GM19372 (cell line): ENCODE results near the gene HNF1B.

Source experiments
- ATAC-seq: cut with Tn5 transposase; IDR thresholded peaks from one replicate; pipeline ENCODE4 v1.9.1; 2021; ENCODE audit warnings: mild to moderate bottlenecking, low read depth, moderate library complexity; ENCODE audit not compliant: unreplicated experiment

The HNF1B gene

GRCh38 chr17:37737081-37737480 is 7.8 kb downstream of the HNF1B start:
- no peak for ATAC-seq

GRCh38 chr17:37736428-37736827 is 8.4 kb downstream of the HNF1B start:
- no peak for ATAC-seq

DNA sequence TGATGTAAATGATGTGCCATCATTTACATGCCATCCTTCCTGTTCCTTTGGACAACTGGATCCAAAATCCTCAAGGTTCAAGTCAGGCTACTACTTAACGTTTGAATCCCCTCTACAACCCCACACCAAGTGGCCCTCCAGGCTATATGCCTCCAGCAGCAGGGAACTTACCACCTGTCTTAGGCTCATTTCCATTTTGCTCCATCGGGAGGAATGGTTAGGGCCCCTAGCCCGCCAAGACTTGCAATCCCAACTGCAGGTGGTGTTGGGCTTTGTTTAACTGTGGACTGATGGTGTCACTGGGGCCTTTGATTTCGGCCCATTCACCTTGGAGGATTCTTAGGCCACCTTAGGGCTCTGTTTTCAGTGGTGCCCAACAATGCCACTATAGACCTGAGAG is 9.7 kb downstream of the HNF1B start:
- no peak for ATAC-seq

DNA sequence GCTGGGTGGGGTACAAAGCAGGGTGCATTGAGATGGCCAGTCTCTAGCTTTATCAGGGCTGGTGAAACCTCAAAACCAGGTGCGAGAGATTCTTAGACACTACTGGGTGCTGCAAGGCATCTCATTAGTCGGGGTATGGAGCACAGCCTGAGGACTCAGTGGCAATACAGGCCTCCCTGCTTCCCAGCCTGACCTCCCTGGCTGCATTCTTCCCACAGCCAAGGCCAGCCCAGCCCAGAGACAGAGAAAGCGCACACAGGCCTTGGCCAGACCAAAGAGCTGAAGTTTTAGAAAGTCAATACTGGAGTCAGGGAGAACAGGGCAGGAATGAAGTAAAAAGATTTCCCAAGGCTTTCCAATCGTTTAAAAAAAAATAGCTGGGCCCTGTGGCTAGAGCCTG is 12.5 kb downstream of the HNF1B start:
- ATAC-seq: no peak

DNA sequence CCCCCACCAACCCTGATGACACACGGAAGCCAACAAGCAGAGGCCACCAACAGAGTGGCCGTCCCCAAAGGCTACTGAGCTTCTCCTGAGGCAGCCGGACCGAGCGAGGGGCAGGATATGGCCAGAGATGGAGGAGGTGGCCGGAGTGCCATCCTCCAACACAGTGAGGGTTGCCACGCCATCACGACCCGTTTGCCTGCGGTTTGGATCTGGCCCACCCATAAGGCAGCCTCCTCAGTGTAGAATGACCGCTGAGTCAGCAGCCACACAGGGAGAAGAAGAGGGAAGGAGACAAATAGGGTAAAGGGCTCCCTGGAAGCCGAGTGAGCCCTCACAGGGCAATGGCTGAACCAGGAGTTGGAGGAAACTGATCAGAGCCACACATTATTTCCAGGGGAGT is 13.8 kb downstream of the HNF1B start:
- no peak for ATAC-seq

DNA sequence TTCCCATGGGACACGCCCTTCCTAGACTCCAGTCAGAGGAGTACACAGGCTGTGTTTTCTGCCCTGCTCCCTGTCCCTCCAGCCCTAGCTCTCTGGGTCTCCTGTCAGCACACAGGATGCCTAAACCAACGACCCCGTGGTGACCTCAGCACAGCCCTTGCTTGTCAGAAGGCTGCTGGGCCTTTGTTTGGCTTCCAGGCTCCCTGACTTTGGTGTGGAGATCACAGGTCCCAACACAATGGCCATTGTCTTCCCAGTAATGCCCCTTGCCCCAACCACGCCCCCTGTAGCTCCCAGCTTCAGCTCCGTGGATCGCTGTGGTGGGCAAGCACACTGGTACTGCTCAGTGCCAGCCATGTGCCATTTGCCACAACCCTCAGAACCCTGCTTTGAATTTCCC is 15.0 kb downstream of the HNF1B start:
- ATAC-seq: no peak

DNA sequence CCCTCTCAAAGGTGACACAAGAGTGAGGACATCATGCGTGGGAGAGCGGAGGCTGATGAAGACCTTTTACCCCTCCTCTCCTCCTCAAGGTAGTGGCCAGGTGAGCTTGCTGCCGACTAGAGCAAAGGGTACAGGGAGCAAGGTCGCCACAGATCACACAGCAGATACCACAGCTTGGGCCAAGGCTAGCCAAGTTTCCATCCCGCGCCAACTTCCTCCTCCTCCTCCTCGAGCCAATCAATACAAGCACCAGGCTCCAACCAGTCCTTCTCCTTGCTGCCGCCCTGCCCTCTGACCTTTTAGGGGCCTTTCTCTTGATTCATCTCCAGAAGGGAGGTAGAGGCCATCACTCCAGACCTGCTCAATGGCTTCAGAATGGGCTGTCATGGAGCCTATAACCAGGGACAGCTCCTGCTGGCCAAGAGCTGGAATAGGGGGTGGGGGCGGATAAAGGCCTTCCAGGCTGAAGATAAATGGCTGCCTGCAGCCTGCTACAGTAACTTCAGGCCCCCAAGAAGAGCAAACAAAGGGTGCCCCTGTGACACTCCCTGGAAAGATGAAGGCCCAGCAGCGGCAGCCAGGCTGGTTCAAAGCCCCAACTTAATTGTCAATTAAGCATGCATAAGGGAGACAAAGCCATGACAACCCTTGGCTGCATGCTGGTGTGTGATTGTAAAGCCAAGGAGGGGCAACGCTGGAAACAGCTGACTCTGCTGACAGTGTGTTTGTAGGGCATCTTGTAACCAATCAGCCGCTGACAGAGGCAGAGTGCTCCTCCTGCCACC is 17.8 kb downstream of the HNF1B start:
- ATAC-seq: no peak

GRCh38 chr17:37726248-37726647 is 18.6 kb downstream of the HNF1B start:
- no peak for ATAC-seq

DNA sequence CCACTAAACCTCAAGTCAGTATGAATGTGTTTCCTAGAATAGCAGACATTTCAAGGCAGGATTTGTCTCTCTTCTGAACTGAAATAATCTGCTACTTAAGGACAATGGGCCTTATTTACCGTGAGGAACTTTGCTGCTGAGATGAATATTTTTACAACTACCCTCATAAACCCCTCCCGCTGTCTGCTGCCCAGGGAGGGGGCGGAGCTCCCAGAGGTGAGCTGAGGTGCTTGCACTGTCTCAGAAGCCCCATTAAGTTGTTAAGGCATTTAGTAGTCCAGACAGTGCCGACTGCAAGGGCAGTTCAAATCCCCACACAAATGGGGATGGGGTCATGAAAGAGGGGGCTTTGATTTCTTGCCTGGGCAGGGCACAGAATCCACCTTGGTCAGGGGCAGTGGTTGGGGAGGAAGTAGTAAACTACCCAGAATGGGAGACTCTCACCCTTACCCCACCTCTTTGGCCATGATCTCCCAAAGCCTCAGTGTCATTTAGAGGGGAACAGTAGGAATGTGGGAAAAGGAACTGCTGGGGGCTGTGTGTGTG is 19.2 kb downstream of the HNF1B start:
- no peak for ATAC-seq

GRCh38 chr17:37725021-37725595 is 19.8 kb downstream of the HNF1B start:
- ATAC-seq: no peak

DNA sequence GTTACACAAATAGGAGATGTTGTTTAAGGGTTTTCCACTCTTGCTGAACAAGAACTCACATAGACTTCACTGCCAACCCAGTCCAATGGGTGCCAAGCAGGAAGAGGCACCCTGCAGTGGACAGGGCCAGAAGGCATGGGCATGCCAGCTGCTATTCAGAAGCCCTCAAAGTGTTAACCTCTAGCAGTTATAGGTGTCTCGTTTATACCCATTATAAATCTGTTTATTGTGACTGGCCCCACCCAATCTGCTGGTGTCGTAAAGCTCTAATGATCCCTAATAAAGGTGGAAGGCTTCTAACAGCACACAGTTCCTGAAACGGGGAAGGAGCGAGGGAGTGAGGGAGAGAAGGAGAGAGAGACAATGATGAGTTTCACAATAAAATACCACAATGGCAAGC is 23.9 kb downstream of the HNF1B start:
- no peak for ATAC-seq

DNA sequence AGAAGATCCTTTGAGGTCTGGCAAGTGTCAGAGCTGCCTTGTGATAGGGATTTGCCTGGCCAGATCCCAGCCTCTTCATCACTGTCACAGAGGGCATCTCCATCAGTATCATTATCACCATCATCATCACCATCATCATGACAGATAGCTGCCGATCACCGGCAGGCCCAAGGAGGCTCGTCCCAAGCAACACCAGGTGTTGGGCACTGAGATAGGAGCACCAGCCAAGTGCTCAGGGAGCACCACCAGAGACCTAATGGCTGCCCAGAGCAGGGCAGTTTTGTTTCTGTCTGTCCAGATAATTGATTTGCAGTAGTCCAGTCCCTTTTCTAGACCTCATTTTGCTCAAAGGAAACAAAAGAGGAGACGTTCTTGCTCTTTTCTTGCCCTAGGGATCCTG is 25.0 kb downstream of the HNF1B start:
- ATAC-seq: no peak

GRCh38 chr17:37718324-37719048 is 26.4 kb downstream of the HNF1B start:
- ATAC-seq: no peak

DNA sequence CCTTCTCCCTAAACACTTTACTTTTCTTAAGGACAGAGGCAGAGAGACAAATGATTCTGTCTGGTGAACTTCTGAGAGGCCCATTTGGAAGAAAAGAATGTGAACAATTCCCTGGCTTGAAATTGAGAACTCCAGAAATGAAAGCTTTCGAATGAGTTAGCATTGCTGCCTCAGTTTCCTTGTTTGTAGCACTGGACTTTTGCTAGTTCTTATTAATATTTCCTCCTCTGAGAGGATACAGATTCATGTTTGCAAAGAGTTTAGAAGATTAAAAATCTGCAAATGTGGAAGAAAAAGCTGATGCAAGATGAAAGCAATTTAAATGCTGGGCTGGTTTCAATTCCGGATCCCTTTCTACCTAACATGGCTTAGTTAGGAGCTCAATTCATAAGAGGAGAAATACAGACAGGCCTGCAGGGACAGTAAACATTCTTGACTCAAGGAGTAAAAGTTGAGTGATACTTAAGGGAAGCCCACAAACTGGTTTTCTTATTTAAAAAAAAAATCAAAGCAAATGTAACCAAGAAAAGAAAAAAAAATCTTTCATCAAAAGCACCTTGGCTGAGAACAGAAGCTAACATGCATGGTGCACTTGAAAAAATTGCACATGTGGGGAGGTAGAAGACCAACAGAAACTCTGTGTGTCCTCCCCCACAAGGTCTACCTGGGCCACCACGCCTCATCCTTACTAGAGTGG is 27.1 kb downstream of the HNF1B start:
- ATAC-seq: no peak

- no peak for ATAC-seq
Measured at GRCh38 chr17:37714897-37715296, 30.0 kb downstream of the HNF1B start.

DNA sequence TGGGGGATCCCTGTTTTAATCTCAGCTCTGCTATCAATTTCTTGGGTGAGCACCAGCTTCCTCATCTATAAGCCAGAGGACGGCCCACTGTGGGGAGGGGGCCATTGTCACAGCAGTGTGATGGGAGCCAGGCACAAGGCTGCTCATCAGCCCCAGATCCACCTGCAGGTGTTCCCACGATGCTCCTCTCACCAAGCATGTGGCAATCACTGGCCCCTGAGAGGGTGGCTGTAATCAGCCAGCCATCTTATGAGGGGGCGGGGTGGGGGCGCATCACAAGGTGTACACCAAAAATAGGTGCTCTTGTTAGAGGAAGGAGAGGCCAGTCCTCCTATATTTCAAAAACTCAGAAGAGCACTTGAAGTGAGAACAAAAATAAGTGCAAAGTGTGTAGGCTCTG is 31.2 kb downstream of the HNF1B start:
- no peak for ATAC-seq

DNA sequence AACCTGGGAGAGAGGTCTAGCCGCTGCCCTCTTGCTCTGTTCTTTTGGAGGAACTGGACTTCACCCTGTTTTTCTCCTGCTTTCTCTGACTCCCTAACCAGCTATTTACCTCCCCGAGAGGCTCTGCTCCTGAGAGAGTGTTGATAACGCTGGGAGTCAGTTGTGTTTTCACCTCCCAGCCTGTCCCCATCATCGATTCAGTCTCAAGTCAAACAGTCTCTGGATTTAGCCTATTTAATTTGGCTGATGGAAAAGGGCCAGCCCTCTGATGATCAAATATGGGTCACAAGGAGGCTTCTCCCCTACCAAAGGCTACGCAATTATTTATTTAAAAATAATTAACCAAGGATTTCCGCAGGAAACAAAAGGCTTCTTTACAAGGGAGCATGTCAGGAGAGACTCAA is 31.8 kb downstream of the HNF1B start:
- no peak for ATAC-seq

GRCh38 chr17:37711113-37711512 is 33.7 kb downstream of the HNF1B start:
- ATAC-seq: no peak

DNA sequence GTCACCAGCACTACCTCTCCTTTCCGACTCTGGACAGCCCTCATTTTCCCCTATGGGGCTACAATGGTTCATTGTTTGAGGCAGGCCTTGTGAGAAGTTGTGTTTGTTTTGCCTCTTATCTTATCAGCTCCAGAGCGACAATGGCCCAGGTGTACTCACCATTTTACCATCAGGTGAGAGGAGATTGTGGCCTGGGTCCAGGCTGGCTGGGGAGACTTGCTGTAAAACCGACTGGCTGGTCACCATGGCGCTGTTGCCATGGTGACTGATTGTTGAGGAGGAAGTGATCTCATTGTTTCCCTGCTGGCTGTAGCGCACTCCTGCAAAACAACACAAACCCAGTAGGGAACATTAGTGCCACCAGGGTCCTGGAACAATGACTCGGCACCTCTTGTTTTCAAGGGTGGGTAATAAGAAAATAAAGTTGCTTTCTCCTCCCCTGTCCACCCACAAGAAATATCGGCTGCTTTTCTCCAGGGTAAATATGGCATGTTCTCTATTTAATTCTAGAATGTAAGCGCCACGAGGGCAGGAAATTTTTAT is 34.4 kb downstream of the HNF1B start:
- no peak for ATAC-seq

GRCh38 chr17:37708616-37709212 is 36.1 kb downstream of the HNF1B start:
- ATAC-seq: no peak
